Measurements from ENCODE around the gene KCNC3.
A peak's percentile ranks its signal among the peaks of the same experiment; 100 is the strongest.

KCNC3 gene

GRCh38 chr19:50325310-50326100 lies 3.7 kb downstream of the KCNC3 start:
- TF ChIP-seq CTCF (IDR thresholded peaks at IDR 0.05; ENCODE audit: insufficient read depth, low read depth, low read length, missing control alignments), result no peak
- DNase-seq (ENCODE audit: low read depth), result peak; percentile 85
- peak overlapping the region; percentile 29 for H3K4me3 ChIP-seq (ENCODE audit: low read depth, low read length)

- DNase-seq (ENCODE audit: low read depth), result no peak
- TF ChIP-seq CTCF (IDR thresholded peaks at IDR 0.05; ENCODE audit: insufficient read depth, low read depth, low read length, missing control alignments), result no peak
- no peak overlapping the region for H3K4me3 ChIP-seq (ENCODE audit: low read depth, low read length)
Observed at GRCh38 chr19:50324331-50324730, 4.8 kb downstream of the KCNC3 start.

GRCh38 chr19:50323782-50324133 lies 5.4 kb downstream of the KCNC3 start:
- no peak for TF ChIP-seq CTCF (IDR thresholded peaks at IDR 0.05; ENCODE audit: insufficient read depth, low read depth, low read length, missing control alignments)
- DNase-seq (ENCODE audit: low read depth), result no peak
- no peak overlapping the region for H3K4me3 ChIP-seq (ENCODE audit: low read depth, low read length)

GRCh38 chr19:50322931-50323781 lies 6.0 kb downstream of the KCNC3 start:
- TF ChIP-seq CTCF (IDR thresholded peaks at IDR 0.05; ENCODE audit: insufficient read depth, low read depth, low read length, missing control alignments), result no peak
- H3K4me3 ChIP-seq (ENCODE audit: low read depth, low read length), result no peak overlapping the region
- no peak for DNase-seq (ENCODE audit: low read depth)

GRCh38 chr19:50322234-50322633 lies 6.9 kb downstream of the KCNC3 start:
- no peak for DNase-seq (ENCODE audit: low read depth)
- H3K4me3 ChIP-seq (ENCODE audit: low read depth, low read length), result no peak overlapping the region
- no peak for TF ChIP-seq CTCF (IDR thresholded peaks at IDR 0.05; ENCODE audit: insufficient read depth, low read depth, low read length, missing control alignments)

- TF ChIP-seq CTCF (IDR thresholded peaks at IDR 0.05; ENCODE audit: insufficient read depth, low read depth, low read length, missing control alignments), result no peak
- DNase-seq (ENCODE audit: low read depth), result no peak
- no peak overlapping the region for H3K4me3 ChIP-seq (ENCODE audit: low read depth, low read length)
Observed at GRCh38 chr19:50321831-50322230, 7.3 kb downstream of the KCNC3 start.
